ENCODE measurements around the gene MMEL1.

DNA sequence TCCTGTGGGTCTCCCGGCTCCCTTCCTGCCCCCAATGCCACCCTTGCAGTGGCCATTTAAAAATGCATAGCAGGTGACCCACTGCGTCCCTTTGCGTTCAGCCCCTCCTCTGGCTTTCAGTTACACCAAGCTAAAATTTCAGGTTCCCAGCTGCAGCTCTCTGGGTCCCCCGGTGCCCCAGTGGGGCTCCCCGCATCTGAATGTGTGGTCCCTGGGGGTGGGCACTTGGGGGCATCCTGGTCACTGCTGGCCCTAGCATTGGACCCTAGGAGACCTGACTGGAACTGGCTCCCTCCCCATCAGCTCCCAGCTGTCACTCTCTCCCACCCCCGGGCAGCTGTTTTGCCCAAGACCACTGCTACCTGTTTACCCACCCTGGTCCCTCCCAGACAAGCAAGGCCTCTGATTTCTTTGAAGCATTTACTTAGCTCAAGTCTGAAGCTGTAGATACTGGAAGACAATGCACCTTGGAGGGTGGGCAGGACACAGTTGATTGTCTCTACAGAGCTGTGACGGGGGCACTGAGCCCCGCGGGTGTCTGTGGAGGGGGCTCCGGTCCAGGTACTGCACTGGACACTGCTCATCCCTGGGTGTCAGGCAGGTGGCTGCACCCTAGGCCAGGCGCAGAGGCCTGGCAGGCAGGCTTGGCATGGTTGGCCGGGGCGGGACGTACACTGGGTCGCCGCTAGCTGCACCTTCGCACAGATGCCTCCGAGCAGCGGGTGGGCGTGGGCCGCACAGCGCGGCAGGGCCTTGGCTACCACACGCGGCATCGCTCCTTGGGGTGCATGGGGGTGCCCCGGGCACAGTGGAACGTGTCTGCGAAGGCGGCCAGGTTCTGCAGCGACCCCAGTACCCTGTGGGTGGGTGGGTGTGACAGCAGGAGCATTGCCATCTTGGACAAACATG, 42.3 kb downstream of the MMEL1 start:
- TF ChIP-seq, protein P1, sequence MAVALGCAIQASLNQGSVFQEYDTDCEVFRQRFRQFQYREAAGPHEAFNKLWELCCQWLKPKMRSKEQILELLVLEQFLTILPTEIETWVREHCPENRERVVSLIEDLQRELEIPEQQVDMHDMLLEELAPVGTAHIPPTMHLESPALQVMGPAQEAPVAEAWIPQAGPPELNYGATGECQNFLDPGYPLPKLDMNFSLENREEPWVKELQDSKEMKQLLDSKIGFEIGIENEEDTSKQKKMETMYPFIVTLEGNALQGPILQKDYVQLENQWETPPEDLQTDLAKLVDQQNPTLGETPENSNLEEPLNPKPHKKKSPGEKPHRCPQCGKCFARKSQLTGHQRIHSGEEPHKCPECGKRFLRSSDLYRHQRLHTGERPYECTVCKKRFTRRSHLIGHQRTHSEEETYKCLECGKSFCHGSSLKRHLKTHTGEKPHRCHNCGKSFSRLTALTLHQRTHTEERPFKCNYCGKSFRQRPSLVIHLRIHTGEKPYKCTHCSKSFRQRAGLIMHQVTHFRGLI (tag by site-specific recombination; IDR thresholded peaks at IDR 0.05): no peak
- TF ChIP-seq CTCF (tag by site-specific recombination; IDR thresholded peaks at IDR 0.05) (no peak), TCF7L2 (IDR thresholded peaks at IDR 0.05; ENCODE audit: borderline replicate concordance, low read depth, low read length) (no peak), ZNF274 (IDR thresholded peaks at IDR 0.05; ENCODE audit: low read length) (no peak), ZNF274 (tag by site-specific recombination; IDR thresholded peaks at IDR 0.05; ENCODE audit: borderline replicate concordance) (no peak)
